Mesenchymal stem cell (in vitro differentiated cells and primary cell): ENCODE measurements around the gene FGD2.

Experiments
- DNase-seq: peaks from one replicate; pipeline ENCODE4 v3.0.0-alpha.2; 2013
- H2AFZ ChIP-seq: one replicate; pipeline ENCODE4 v1.6.1; 2013; ENCODE audit warnings: low read depth, mild to moderate bottlenecking, control low read depth, inconsistent platforms, low read length, moderate library complexity
- H2AK5ac ChIP-seq: 2 replicates; pipeline ENCODE4 v1.6.1; 2013; ENCODE audit warnings: low read length, moderate library complexity, mild to moderate bottlenecking, inconsistent platforms; ENCODE audit not compliant: severe bottlenecking
- H2BK120ac ChIP-seq: one replicate; pipeline ENCODE4 v1.6.1; 2013; ENCODE audit warnings: low read depth, mild to moderate bottlenecking, inconsistent platforms, low read length, moderate library complexity
- H2BK12ac ChIP-seq, 2 experiments: one replicate each; pipeline ENCODE4 v1.6.1; 2013; ENCODE audit warnings: inconsistent platforms in 2 of 2, low read length in 2 of 2, mild to moderate bottlenecking in 2 of 2, moderate library complexity in 2 of 2, control low read depth in 1 of 2
- H2BK15ac ChIP-seq: one replicate; pipeline ENCODE4 v1.6.1; 2013; ENCODE audit warnings: mild to moderate bottlenecking, low read depth, inconsistent platforms; ENCODE audit not compliant: poor library complexity, severe bottlenecking
- H2BK5ac ChIP-seq: 2 replicates; pipeline ENCODE4 v1.6.1; 2013; ENCODE audit warnings: low read depth, mild to moderate bottlenecking, low read length, control low read depth, inconsistent platforms; ENCODE audit not compliant: poor library complexity, severe bottlenecking
- H3K14ac ChIP-seq, 2 experiments: one replicate each; pipeline ENCODE4 v1.6.1; 2013; ENCODE audit warnings: inconsistent platforms in 2 of 2, low read length in 2 of 2, control low read depth in 1 of 2, mild to moderate bottlenecking in 1 of 2, moderate library complexity in 1 of 2
- H3K18ac ChIP-seq, 2 experiments: one replicate each; pipeline ENCODE4 v1.6.1; 2013; ENCODE audit warnings: inconsistent platforms in 2 of 2, low read length in 2 of 2, control low read depth in 1 of 2, low read depth in 1 of 2, mild to moderate bottlenecking in 1 of 2
- H3K23ac ChIP-seq, 2 experiments: one replicate each; pipeline ENCODE4 v1.6.1; 2013; ENCODE audit warnings: inconsistent platforms in 2 of 2, low read length in 2 of 2, mild to moderate bottlenecking in 2 of 2, moderate library complexity in 2 of 2, control low read depth in 1 of 2
- H3K27ac ChIP-seq: 2 replicates; pipeline ENCODE4 v1.5.1; 2013; ENCODE audit warnings: mild to moderate bottlenecking, moderate library complexity, low read length, control low read depth, inconsistent platforms; ENCODE audit not compliant: poor library complexity, severe bottlenecking
- H3K27me3 ChIP-seq, 2 experiments: 2 replicates each; pipeline versions ENCODE4 v1.6.1 to v1.7.0; 2013; ENCODE audit warnings: low read length in 2 of 2, mild to moderate bottlenecking in 2 of 2, moderate library complexity in 2 of 2, control low read depth in 1 of 2, inconsistent platforms in 1 of 2; ENCODE audit not compliant: control insufficient read depth in 1 of 2, insufficient read depth in 1 of 2
- H3K36me3 ChIP-seq, 2 experiments: 2 replicates each; pipeline versions ENCODE4 v1.6.1 to v1.7.0; 2013; ENCODE audit warnings: low read length in 2 of 2, control low read depth in 1 of 2, inconsistent platforms in 1 of 2, low read depth in 1 of 2, mild to moderate bottlenecking in 1 of 2; ENCODE audit not compliant: insufficient read depth in 2 of 2, control insufficient read depth in 1 of 2
- H3K4ac ChIP-seq, 2 experiments: one replicate each; pipeline ENCODE4 v1.6.1; 2013; ENCODE audit warnings: inconsistent platforms in 2 of 2, low read length in 2 of 2, mild to moderate bottlenecking in 2 of 2, moderate library complexity in 2 of 2, control low read depth in 1 of 2, low read depth in 1 of 2
- H3K4me1 ChIP-seq: 2 replicates; pipeline ENCODE4 v1.6.1; 2013; ENCODE audit warnings: low read depth, low read length, control low read depth; ENCODE audit not compliant: control insufficient read depth, insufficient read depth
- H3K4me2 ChIP-seq: 2 replicates; pipeline ENCODE4 v1.6.1; 2013; ENCODE audit warnings: low read length, mild to moderate bottlenecking, inconsistent platforms; ENCODE audit not compliant: poor library complexity, severe bottlenecking
- H3K4me3 ChIP-seq, 2 experiments: 2 replicates each; pipeline versions ENCODE4 v1.5.1 to v1.7.0; 2013; ENCODE audit warnings: low read length in 2 of 2, mild to moderate bottlenecking in 2 of 2, control low read depth in 1 of 2, low read depth in 1 of 2; ENCODE audit not compliant: insufficient read depth in 1 of 2
- H3K79me1 ChIP-seq: replicated peaks from 2 replicates; pipeline ENCODE4 v1.6.1; 2013; ENCODE audit warnings: mild to moderate bottlenecking, control low read depth, low read length, inconsistent platforms; ENCODE audit not compliant: poor library complexity, severe bottlenecking
- H3K9ac ChIP-seq: 2 replicates; pipeline ENCODE4 v1.7.0; 2013; ENCODE audit warnings: mild to moderate bottlenecking, low read length, moderate library complexity
- H3K9me3 ChIP-seq: 2 replicates; pipeline ENCODE4 v1.7.0; 2013; ENCODE audit warnings: mild to moderate bottlenecking, low read length; ENCODE audit not compliant: control insufficient read depth
- H4K8ac ChIP-seq: one replicate; pipeline ENCODE4 v1.6.1; 2013; ENCODE audit warnings: inconsistent platforms, mild to moderate bottlenecking, low read length, moderate library complexity
- H4K91ac ChIP-seq: one replicate; pipeline ENCODE4 v1.6.1; 2013; ENCODE audit warnings: mild to moderate bottlenecking, low read length, inconsistent platforms
- WGBS: methylation state at CpG from one replicate; pipeline ENCODE4 v1.1.7; 2013; ENCODE audit warnings: mixed read lengths; 5-methylcytosine and 5-hydroxymethylcytosine counted together

FGD2 gene

GRCh38 chr6:36964908-36965307 lies 40.5 kb upstream of the FGD2 start:
- H3K9ac ChIP-seq: no peak overlapping the region
- H2AK5ac ChIP-seq: no peak overlapping the region
- WGBS: 96% methylated on average over 4 of the region's 4 CpGs
- no peak overlapping the region for H3K23ac ChIP-seq
- no peaks in the 10 kb centered on the region for H3K9me3 ChIP-seq
- peaks cover 37 to 39% of the 10 kb centered on the region in 2 experiments for H3K36me3 ChIP-seq
- no peak overlapping the region for H4K8ac ChIP-seq
- no peak overlapping the region for H2BK15ac ChIP-seq
- H3K4me3 ChIP-seq: no peak overlapping the region
- H3K4ac ChIP-seq: no peak overlapping the region
- H2BK120ac ChIP-seq: no peak overlapping the region
- H3K27me3 ChIP-seq: peaks cover 0 to 5% of the 10 kb centered on the region in 2 experiments
- no peak overlapping the region for H2BK12ac ChIP-seq
- H2AFZ ChIP-seq: no peak overlapping the region
- H3K79me1 ChIP-seq: peaks cover 4% of the 10 kb centered on the region
- H3K4me2 ChIP-seq: no peak overlapping the region
- no peak overlapping the region for H4K91ac ChIP-seq
- H3K27ac ChIP-seq: no peak overlapping the region
- H3K4me1 ChIP-seq: peaks cover 8% of the 10 kb centered on the region
- no peak overlapping the region for H2BK5ac ChIP-seq
- no peak overlapping the region for H3K18ac ChIP-seq
- no peak for DNase-seq
- no peak overlapping the region for H3K14ac ChIP-seq

- Histone ChIP-seq H3K27me3 (no peaks in the 10 kb centered on the region), H3K27ac (no peak overlapping the region), H2BK5ac (no peak overlapping the region), H3K36me3 (peaks cover 61 to 63% of the 10 kb centered on the region in 2 experiments), H4K8ac (no peak overlapping the region), H2AK5ac (no peak overlapping the region), H3K79me1 (peaks cover 18% of the 10 kb centered on the region), H3K23ac (no peak overlapping the region), H2BK15ac (no peak overlapping the region), H3K4me3 (no peak overlapping the region), H2AFZ (no peak overlapping the region), H2BK12ac (no peak overlapping the region), H3K9ac (no peak overlapping the region), H3K14ac (no peak overlapping the region), H4K91ac (no peak overlapping the region), H3K9me3 (no peaks in the 10 kb centered on the region), H3K4me1 (peaks cover 8% of the 10 kb centered on the region), H3K18ac (no peak overlapping the region), H3K4me2 (no peak overlapping the region), H3K4ac (no peak overlapping the region), H2BK120ac (no peak overlapping the region)
- 100% methylated on average over 3 of the region's 3 CpGs for WGBS
- no peak for DNase-seq
Observed at GRCh38 chr6:36967301-36967700, 38.2 kb upstream of the FGD2 start.

- Histone ChIP-seq H3K27ac (no peak overlapping the region), H3K14ac (no peak overlapping the region), H3K4me2 (no peak overlapping the region), H3K4me3 (no peak overlapping the region), H2BK5ac (no peak overlapping the region), H4K8ac (no peak overlapping the region), H3K23ac (no peak overlapping the region), H2AFZ (no peak overlapping the region), H3K9ac (no peak overlapping the region), H4K91ac (no peak overlapping the region), H3K4ac (no peak overlapping the region), H3K9me3 (no peaks in the 10 kb centered on the region), H3K4me1 (peaks cover 8% of the 10 kb centered on the region), H3K18ac (no peak overlapping the region), H3K36me3 (peaks cover 66 to 68% of the 10 kb centered on the region in 2 experiments), H3K27me3 (no peaks in the 10 kb centered on the region), H2BK15ac (no peak overlapping the region), H2BK120ac (no peak overlapping the region), H2BK12ac (no peak overlapping the region), H3K79me1 (peaks cover 22% of the 10 kb centered on the region), H2AK5ac (no peak overlapping the region)
- no peak for DNase-seq
- WGBS: 99% methylated on average over 4 of the region's 4 CpGs
Observed at GRCh38 chr6:36967757-36968156, 37.7 kb upstream of the FGD2 start.

DNA sequence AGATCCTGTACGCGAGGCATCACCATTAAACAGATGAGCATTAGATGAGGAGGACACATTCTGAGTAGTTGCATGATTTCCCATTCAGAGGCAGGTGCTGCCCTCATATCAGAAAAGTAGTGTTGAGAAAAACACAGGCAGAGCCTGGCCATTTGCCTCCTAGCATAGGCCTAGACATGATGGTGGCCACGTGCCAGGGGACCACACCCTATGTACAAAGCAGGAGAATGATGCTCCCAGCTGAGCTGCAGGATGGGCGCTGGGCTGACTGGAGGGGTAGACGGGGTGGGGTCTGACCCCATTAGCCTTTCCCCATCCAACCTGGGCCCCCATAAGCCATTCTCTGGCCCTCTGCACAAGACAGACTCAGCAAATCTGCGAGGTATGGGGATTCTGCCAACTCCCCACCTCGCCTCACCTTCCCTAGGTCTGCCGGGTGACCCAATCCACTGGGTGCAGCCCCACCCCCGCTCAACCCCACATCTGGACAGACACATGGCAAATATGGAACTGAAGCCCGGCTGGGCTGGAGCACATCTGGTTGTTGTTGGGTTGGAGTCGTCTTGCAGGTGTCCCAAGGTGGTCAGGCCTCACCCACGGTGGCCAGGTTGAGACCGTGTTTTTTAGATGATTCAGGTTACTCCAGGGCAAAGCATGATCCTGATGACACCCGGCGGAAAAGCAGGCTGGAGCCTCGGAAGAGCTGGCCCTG lies 37.0 kb upstream of the FGD2 start:
- peaks cover 67 to 75% of the 10 kb centered on the region in 2 experiments for H3K36me3 ChIP-seq
- 95% methylated on average over 16 of the region's 16 CpGs for WGBS
- DNase-seq: no peak

More for the DNA sequence above, 37.0 kb upstream of the FGD2 start:
- Histone ChIP-seq H4K91ac (no peak overlapping the region), H2AK5ac (no peak overlapping the region), H4K8ac (no peak overlapping the region), H2BK15ac (no peak overlapping the region), H2BK12ac (no peak overlapping the region), H2BK5ac (no peak overlapping the region), H3K9me3 (no peaks in the 10 kb centered on the region), H2BK120ac (no peak overlapping the region), H3K27ac (no peak overlapping the region), H2AFZ (no peak overlapping the region), H3K14ac (no peak overlapping the region), H3K4ac (no peak overlapping the region), H3K4me1 (peaks cover 8% of the 10 kb centered on the region), H3K4me2 (no peak overlapping the region), H3K18ac (no peak overlapping the region), H3K4me3 (no peak overlapping the region), H3K23ac (no peak overlapping the region), H3K27me3 (no peaks in the 10 kb centered on the region), H3K9ac (no peak overlapping the region), H3K79me1 (peaks cover 22% of the 10 kb centered on the region)
